ENCODE results near the gene ERN1.

ERN1 gene

GRCh38 chr17:64087252-64088005, 42.5 kb downstream of the ERN1 start:
- DNase-seq (ENCODE audit: insufficient read length) (no peak), FAIRE-seq (no peak)
- TF ChIP-seq POLR2A (IDR thresholded peaks at IDR 0.05; ENCODE audit: low read depth, low read length) (no peak), POLR2AphosphoS5 (IDR thresholded peaks at IDR 0.05; ENCODE audit: low read depth, low read length) (no peak), TAF1 (IDR thresholded peaks at IDR 0.05; ENCODE audit: borderline replicate concordance, low read depth, low read length) (no peak)

GRCh38 chr17:64085650-64086005, 44.3 kb downstream of the ERN1 start:
- TF ChIP-seq POLR2AphosphoS5 (IDR thresholded peaks at IDR 0.05; ENCODE audit: low read depth, low read length) (no peak), TAF1 (IDR thresholded peaks at IDR 0.05; ENCODE audit: borderline replicate concordance, low read depth, low read length) (no peak), POLR2A (IDR thresholded peaks at IDR 0.05; ENCODE audit: low read depth, low read length) (no peak)
- no peak for FAIRE-seq
- no peak for DNase-seq (ENCODE audit: insufficient read length)

- DNase-seq (ENCODE audit: insufficient read length) (no peak), FAIRE-seq (no peak)
Measured at GRCh38 chr17:64084940-64085649, 44.8 kb downstream of the ERN1 start.

GRCh38 chr17:64084086-64084939, 45.6 kb downstream of the ERN1 start:
- no peak for TF ChIP-seq POLR2A (IDR thresholded peaks at IDR 0.05; ENCODE audit: low read depth, low read length)
- no peak for TF ChIP-seq TAF1 (IDR thresholded peaks at IDR 0.05; ENCODE audit: borderline replicate concordance, low read depth, low read length)
- TF ChIP-seq POLR2AphosphoS5 (IDR thresholded peaks at IDR 0.05; ENCODE audit: low read depth, low read length): no peak
- DNase-seq (ENCODE audit: insufficient read length) (no peak), FAIRE-seq (no peak)

More at GRCh38 chr17:64084940-64085649, 44.8 kb downstream of the ERN1 start:
- no peak for TF ChIP-seq TAF1 (IDR thresholded peaks at IDR 0.05; ENCODE audit: borderline replicate concordance, low read depth, low read length)
- no peak for TF ChIP-seq POLR2A (IDR thresholded peaks at IDR 0.05; ENCODE audit: low read depth, low read length)
- no peak for TF ChIP-seq POLR2AphosphoS5 (IDR thresholded peaks at IDR 0.05; ENCODE audit: low read depth, low read length)

- FAIRE-seq (no peak), DNase-seq (ENCODE audit: insufficient read length) (no peak)
- TF ChIP-seq POLR2A (IDR thresholded peaks at IDR 0.05; ENCODE audit: low read depth, low read length) (no peak), POLR2AphosphoS5 (IDR thresholded peaks at IDR 0.05; ENCODE audit: low read depth, low read length) (no peak), TAF1 (IDR thresholded peaks at IDR 0.05; ENCODE audit: borderline replicate concordance, low read depth, low read length) (no peak)
Measured at GRCh38 chr17:64083563-64084085, 46.3 kb downstream of the ERN1 start.

- TF ChIP-seq TAF1 (IDR thresholded peaks at IDR 0.05; ENCODE audit: borderline replicate concordance, low read depth, low read length) (no peak), POLR2A (IDR thresholded peaks at IDR 0.05; ENCODE audit: low read depth, low read length) (no peak), POLR2AphosphoS5 (IDR thresholded peaks at IDR 0.05; ENCODE audit: low read depth, low read length) (no peak)
- no peak for DNase-seq (ENCODE audit: insufficient read length)
- FAIRE-seq: no peak
Measured at GRCh38 chr17:64083093-64083492, 46.9 kb downstream of the ERN1 start.

- TF ChIP-seq POLR2AphosphoS5 (IDR thresholded peaks at IDR 0.05; ENCODE audit: low read depth, low read length) (no peak), TAF1 (IDR thresholded peaks at IDR 0.05; ENCODE audit: borderline replicate concordance, low read depth, low read length) (no peak), POLR2A (IDR thresholded peaks at IDR 0.05; ENCODE audit: low read depth, low read length) (no peak)
- FAIRE-seq (peak; percentile 9), DNase-seq (ENCODE audit: insufficient read length) (no peak)
Measured at GRCh38 chr17:64081802-64082799, 47.8 kb downstream of the ERN1 start.

- no peak for DNase-seq (ENCODE audit: insufficient read length)
- TF ChIP-seq POLR2A (IDR thresholded peaks at IDR 0.05; ENCODE audit: low read depth, low read length): no peak
- TF ChIP-seq POLR2AphosphoS5 (IDR thresholded peaks at IDR 0.05; ENCODE audit: low read depth, low read length): no peak
- no peak for TF ChIP-seq TAF1 (IDR thresholded peaks at IDR 0.05; ENCODE audit: borderline replicate concordance, low read depth, low read length)
- no peak for FAIRE-seq
Measured at GRCh38 chr17:64080174-64080618, 49.7 kb downstream of the ERN1 start.

GRCh38 chr17:64077379-64077778, 52.6 kb downstream of the ERN1 start:
- no peak for FAIRE-seq
- TF ChIP-seq TAF1 (IDR thresholded peaks at IDR 0.05; ENCODE audit: borderline replicate concordance, low read depth, low read length) (no peak), POLR2AphosphoS5 (IDR thresholded peaks at IDR 0.05; ENCODE audit: low read depth, low read length) (no peak), POLR2A (IDR thresholded peaks at IDR 0.05; ENCODE audit: low read depth, low read length) (no peak)
- no peak for DNase-seq (ENCODE audit: insufficient read length)

GRCh38 chr17:64075913-64076312, 54.0 kb downstream of the ERN1 start:
- FAIRE-seq (no peak), DNase-seq (ENCODE audit: insufficient read length) (no peak)
- no peak for TF ChIP-seq TAF1 (IDR thresholded peaks at IDR 0.05; ENCODE audit: borderline replicate concordance, low read depth, low read length)
- TF ChIP-seq POLR2AphosphoS5 (IDR thresholded peaks at IDR 0.05; ENCODE audit: low read depth, low read length): no peak
- no peak for TF ChIP-seq POLR2A (IDR thresholded peaks at IDR 0.05; ENCODE audit: low read depth, low read length)

Measured in GM12892 (cell line).